Measurements from ENCODE around the gene ST6GALNAC2. TPM values are rescaled to one million over a fixed set of nuclear protein-coding genes. Genes with fewer than 3 reads are reported as not detected.

The ST6GALNAC2 gene
- total RNA-seq, 1 donor from 2014 or later, result 4.5 TPM

DNA sequence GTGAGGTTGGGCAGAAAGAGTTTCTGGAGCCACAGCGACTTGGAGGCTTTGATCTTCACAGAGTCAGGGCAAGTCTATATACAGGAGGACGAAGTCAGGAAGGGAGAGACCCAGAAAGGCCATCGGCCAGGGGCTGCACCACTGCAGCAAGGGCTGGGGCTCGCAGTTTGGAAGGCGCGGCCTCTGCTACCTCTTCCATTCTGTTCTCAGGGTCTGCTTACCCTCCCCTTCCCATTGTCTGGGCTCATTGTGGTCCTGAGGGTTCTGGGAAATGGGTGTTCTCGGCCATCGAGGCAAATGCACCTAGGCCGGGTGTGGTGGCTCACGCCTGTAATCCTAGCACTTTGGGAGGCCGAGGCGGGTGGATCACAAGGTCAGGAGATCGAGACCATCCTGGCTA, 41.9 kb upstream of the ST6GALNAC2 start:
- no peak for TF ChIP-seq CTCF (conservative IDR thresholded peaks at IDR 0.05)
- peaks cover 38% of the 10 kb centered on the region for H3K4me1 Mint-ChIP-seq
- no peaks in the 10 kb centered on the region for H3K27me3 Mint-ChIP-seq (ENCODE audit: low read depth)
- DNase-seq (ENCODE audit: low read depth, low spot score), result no peak
- H3K9me3 Mint-ChIP-seq, result no peaks in the 10 kb centered on the region
- H3K27ac Mint-ChIP-seq (ENCODE audit: unreplicated experiment), result no peak overlapping the region
- H3K36me3 Mint-ChIP-seq (ENCODE audit: low read depth), result no peaks in the 10 kb centered on the region
- H3K4me3 Mint-ChIP-seq, result no peak overlapping the region

GRCh38 chr17:76626442-76626841, 40.8 kb upstream of the ST6GALNAC2 start:
- DNase-seq (ENCODE audit: low read depth, low spot score), result no peak
- Mint-ChIP-seq H3K36me3 (ENCODE audit: low read depth) (no peaks in the 10 kb centered on the region), H3K4me3 (no peak overlapping the region), H3K9me3 (no peaks in the 10 kb centered on the region), H3K4me1 (peaks cover 27% of the 10 kb centered on the region), H3K27ac (ENCODE audit: unreplicated experiment) (no peak overlapping the region), H3K27me3 (ENCODE audit: low read depth) (no peaks in the 10 kb centered on the region)
- no peak for TF ChIP-seq CTCF (conservative IDR thresholded peaks at IDR 0.05)

DNA sequence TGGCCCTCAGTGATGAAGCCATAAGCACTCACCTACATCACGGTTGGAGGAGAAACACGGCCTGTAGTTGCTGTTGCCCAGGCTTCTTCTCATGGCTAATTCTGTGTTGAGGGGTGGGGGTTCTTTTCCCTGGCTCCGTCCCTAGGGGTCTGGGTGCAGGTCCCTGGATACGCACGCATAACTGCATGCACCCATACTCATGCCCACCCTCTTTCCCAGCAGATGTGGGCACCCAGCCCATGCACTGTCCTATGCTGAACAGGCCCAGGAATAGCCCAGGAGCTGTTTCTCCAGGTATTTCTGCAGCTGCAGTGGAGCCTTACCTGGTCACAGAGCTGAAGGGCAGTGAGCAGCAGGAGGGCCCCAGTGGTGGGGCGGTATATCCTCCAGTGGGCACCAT, 39.8 kb upstream of the ST6GALNAC2 start:
- TF ChIP-seq CTCF (conservative IDR thresholded peaks at IDR 0.05), result no peak
- DNase-seq (ENCODE audit: low read depth, low spot score), result no peak
- H3K4me1 Mint-ChIP-seq, result peaks cover 24% of the 10 kb centered on the region
- no peaks in the 10 kb centered on the region for H3K27me3 Mint-ChIP-seq (ENCODE audit: low read depth)
- H3K9me3 Mint-ChIP-seq, result no peaks in the 10 kb centered on the region
- H3K36me3 Mint-ChIP-seq (ENCODE audit: low read depth), result no peaks in the 10 kb centered on the region
- no peak overlapping the region for H3K4me3 Mint-ChIP-seq
- no peak overlapping the region for H3K27ac Mint-ChIP-seq (ENCODE audit: unreplicated experiment)

GRCh38 chr17:76623271-76624146, 37.8 kb upstream of the ST6GALNAC2 start:
- Mint-ChIP-seq H3K4me3 (no peak overlapping the region), H3K27me3 (ENCODE audit: low read depth) (no peaks in the 10 kb centered on the region), H3K9me3 (no peaks in the 10 kb centered on the region), H3K27ac (ENCODE audit: unreplicated experiment) (no peak overlapping the region), H3K36me3 (ENCODE audit: low read depth) (no peaks in the 10 kb centered on the region), H3K4me1 (peaks cover 8% of the 10 kb centered on the region)
- peak; percentile 96 for TF ChIP-seq CTCF (conservative IDR thresholded peaks at IDR 0.05)
- peak; percentile 76 for DNase-seq (ENCODE audit: low read depth, low spot score)

- DNase-seq (ENCODE audit: low read depth, low spot score), result no peak
- Mint-ChIP-seq H3K27me3 (ENCODE audit: low read depth) (no peaks in the 10 kb centered on the region), H3K4me3 (no peak overlapping the region), H3K36me3 (ENCODE audit: low read depth) (peaks cover 4% of the 10 kb centered on the region), H3K9me3 (no peaks in the 10 kb centered on the region), H3K4me1 (peaks cover 8% of the 10 kb centered on the region), H3K27ac (ENCODE audit: unreplicated experiment) (peak overlapping the region; percentile 28)
- TF ChIP-seq CTCF (conservative IDR thresholded peaks at IDR 0.05), result no peak
Observed at GRCh38 chr17:76617838-76618237, 32.2 kb upstream of the ST6GALNAC2 start.

Data from neural crest cell (in vitro differentiated cells).